ACHN (cell line): ENCODE results near the gene C2orf49.
"Not testable (repeated sequence)": the region's sequence is repeated elsewhere in the genome, so short reads cannot be mapped to it uniquely, and the experiment has no call there.

Experiments used
- DNase-seq: peaks from one replicate; pipeline ENCODE4 v3.0.0-alpha.2; 2015
- in situ Hi-C: cut with HindIII; loops from 2 replicates; pipeline ENCODE4 v1.10.0; 2017; ENCODE audit warnings: low sequenced_read_pairs, low pct_ligation_motif_present, low pct_unique_long_range_greater_than_20kb

C2orf49 gene

GRCh38 chr2:105317937-105318336, 19.4 kb upstream of the C2orf49 start:
- in situ Hi-C loops: no loop called here
- DNase-seq: no peak

- in situ Hi-C loops: no loop called here
- peak; percentile 17 for DNase-seq
These were observed 16.6 kb upstream of the C2orf49 start for GRCh38 chr2:105320651-105321215.

GRCh38 chr2:105321875-105322646, 15.3 kb upstream of the C2orf49 start:
- in situ Hi-C loops: no loop called here
- DNase-seq: peak; percentile 42

GRCh38 chr2:105323111-105323510, 14.2 kb upstream of the C2orf49 start:
- in situ Hi-C loops: no loop called here
- DNase-seq: no peak

- in situ Hi-C loops: no loop called here
These were observed 13.2 kb upstream of the C2orf49 start for GRCh38 chr2:105324101-105324500.

GRCh38 chr2:105324732-105325131, 12.6 kb upstream of the C2orf49 start:
- DNase-seq: peak; percentile 70
- in situ Hi-C loops: no loop called here

More at GRCh38 chr2:105324101-105324500, 13.2 kb upstream of the C2orf49 start:
- DNase-seq: no peak

- peak; percentile 32 for DNase-seq
- in situ Hi-C loops: no loop called here
These were observed 11.9 kb upstream of the C2orf49 start for GRCh38 chr2:105325389-105325963.

GRCh38 chr2:105327271-105327670, 10.1 kb upstream of the C2orf49 start:
- DNase-seq, in situ Hi-C loops: not testable (repeated sequence)

- DNase-seq: peak; percentile 76
- in situ Hi-C loops: no loop called here
These were observed 9.7 kb upstream of the C2orf49 start for GRCh38 chr2:105327690-105328089.

GRCh38 chr2:105328281-105329196, 8.8 kb upstream of the C2orf49 start:
- in situ Hi-C loops: no loop called here

GRCh38 chr2:105329197-105329554, 8.2 kb upstream of the C2orf49 start:
- in situ Hi-C loops: no loop called here
- DNase-seq: no peak

More at GRCh38 chr2:105328281-105329196, 8.8 kb upstream of the C2orf49 start:
- peak; percentile 86 for DNase-seq

GRCh38 chr2:105329561-105330495, 7.5 kb upstream of the C2orf49 start, which contains the start of gene TGFBRAP1:
Gene TGFBRAP1 (minus strand): TSS chr2:105329735. CDS start chr2:105308301, 21,434 bp downstream.
- in situ Hi-C loops: no loop called here
- DNase-seq: peak; percentile 66

- peak; percentile 22 for DNase-seq
- in situ Hi-C loops: no loop called here
These were observed 6.5 kb upstream of the C2orf49 start for GRCh38 chr2:105330681-105331375.

- in situ Hi-C loops: no loop called here
- no peak for DNase-seq
These were observed 3.1 kb upstream of the C2orf49 start for GRCh38 chr2:105334211-105334610.

- in situ Hi-C loops: no loop called here
- DNase-seq: no peak
These were observed 1.9 kb upstream of the C2orf49 start for GRCh38 chr2:105335469-105335868.

GRCh38 chr2:105336786-105337121, 586 bp upstream of the C2orf49 start:
- DNase-seq: no peak
- in situ Hi-C loops: no loop called here

- in situ Hi-C loops: no loop called here
These were observed 663 bp downstream of the C2orf49 start for GRCh38 chr2:105338020-105338385.

More at GRCh38 chr2:105338020-105338385, 663 bp downstream of the C2orf49 start:
- DNase-seq: peak; percentile 21
